22Rv1 (cell line): ENCODE results near the gene KICS2.
"Not testable (repeated sequence)": the region's sequence is repeated elsewhere in the genome, so short reads cannot be mapped to it uniquely, and the experiment has no call there.

Experiments
- CTCF ChIP-seq: fragments of 450-650 bp; IDR thresholded peaks from 2 replicates; pipeline ENCODE4 v1.5.1; 2017; ENCODE audit warnings: mild to moderate bottlenecking
- ZFX ChIP-seq: fragments of 450-650 bp; IDR thresholded peaks from 2 replicates; pipeline ENCODE4 v1.6.1; 2017; ENCODE audit warnings: antibody characterized with exemption, borderline replicate concordance

- not testable (repeated sequence) for TF ChIP-seq CTCF, ZFX
Observed at GRCh38 chr12:64217643-64218042, 4.5 kb downstream of the KICS2 start.
